ENCODE results near the gene TAOK3. TPM values are rescaled to one million over a fixed set of nuclear protein-coding genes. Genes with fewer than 3 reads are reported as not detected.

The TAOK3 gene
- total RNA-seq, 4 donors from 2014 or later, result 48.8 to 78.0 (median 54.7) TPM

- TF ChIP-seq, protein P1, sequence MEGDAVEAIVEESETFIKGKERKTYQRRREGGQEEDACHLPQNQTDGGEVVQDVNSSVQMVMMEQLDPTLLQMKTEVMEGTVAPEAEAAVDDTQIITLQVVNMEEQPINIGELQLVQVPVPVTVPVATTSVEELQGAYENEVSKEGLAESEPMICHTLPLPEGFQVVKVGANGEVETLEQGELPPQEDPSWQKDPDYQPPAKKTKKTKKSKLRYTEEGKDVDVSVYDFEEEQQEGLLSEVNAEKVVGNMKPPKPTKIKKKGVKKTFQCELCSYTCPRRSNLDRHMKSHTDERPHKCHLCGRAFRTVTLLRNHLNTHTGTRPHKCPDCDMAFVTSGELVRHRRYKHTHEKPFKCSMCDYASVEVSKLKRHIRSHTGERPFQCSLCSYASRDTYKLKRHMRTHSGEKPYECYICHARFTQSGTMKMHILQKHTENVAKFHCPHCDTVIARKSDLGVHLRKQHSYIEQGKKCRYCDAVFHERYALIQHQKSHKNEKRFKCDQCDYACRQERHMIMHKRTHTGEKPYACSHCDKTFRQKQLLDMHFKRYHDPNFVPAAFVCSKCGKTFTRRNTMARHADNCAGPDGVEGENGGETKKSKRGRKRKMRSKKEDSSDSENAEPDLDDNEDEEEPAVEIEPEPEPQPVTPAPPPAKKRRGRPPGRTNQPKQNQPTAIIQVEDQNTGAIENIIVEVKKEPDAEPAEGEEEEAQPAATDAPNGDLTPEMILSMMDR (IDR thresholded peaks at IDR 0.05; ENCODE audit: low read depth), result no peak
These were observed 2.1 kb downstream of the TAOK3 start for GRCh38 chr12:118370601-118371000.

- TF ChIP-seq, protein P1 (IDR thresholded peaks at IDR 0.05; ENCODE audit: low read depth), result no peak
These were observed 3.9 kb downstream of the TAOK3 start for GRCh38 chr12:118368821-118369220.

DNA sequence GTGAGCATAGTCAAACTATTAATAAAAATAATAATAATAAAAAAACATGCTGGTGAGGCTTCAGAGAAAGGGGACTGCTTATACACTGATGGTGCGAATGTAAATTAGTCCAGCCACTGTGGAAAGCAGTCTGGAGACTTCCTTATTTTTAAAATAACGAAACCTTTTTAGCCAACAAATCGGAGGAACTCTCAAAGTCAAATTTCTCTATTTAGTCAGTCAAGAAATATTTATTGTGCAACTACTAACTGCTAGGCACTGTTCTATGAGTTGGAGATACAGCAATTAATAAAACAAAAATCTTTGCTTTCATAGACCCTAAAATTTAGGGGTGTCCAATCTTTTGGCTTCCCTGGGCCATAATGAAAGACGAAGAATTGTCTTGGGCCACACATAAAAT, 10.8 kb downstream of the TAOK3 start:
- TF ChIP-seq, protein P1 (IDR thresholded peaks at IDR 0.05; ENCODE audit: low read depth), result no peak

- TF ChIP-seq, protein P1 (IDR thresholded peaks at IDR 0.05; ENCODE audit: low read depth), result no peak
These were observed 11.7 kb downstream of the TAOK3 start for GRCh38 chr12:118361092-118361404.

DNA sequence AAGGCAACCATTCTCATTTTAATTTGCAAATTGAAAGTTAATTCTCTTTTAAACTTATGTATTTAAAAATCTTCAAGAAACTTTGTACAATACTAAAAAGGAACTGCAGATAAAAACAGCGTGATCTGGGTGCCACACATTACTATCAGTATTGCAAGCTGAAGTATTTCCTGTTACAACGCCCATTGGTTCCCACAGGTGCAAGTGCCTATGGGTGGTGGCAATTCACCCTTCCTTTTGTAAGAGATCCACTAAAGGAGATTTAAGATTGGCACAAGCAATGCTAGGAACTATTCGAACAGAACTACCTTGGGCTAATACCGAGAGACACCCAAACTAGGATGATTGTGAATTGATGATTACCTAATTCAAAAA, 13.2 kb downstream of the TAOK3 start:
- TF ChIP-seq, protein P1 (IDR thresholded peaks at IDR 0.05; ENCODE audit: low read depth), result no peak

DNA sequence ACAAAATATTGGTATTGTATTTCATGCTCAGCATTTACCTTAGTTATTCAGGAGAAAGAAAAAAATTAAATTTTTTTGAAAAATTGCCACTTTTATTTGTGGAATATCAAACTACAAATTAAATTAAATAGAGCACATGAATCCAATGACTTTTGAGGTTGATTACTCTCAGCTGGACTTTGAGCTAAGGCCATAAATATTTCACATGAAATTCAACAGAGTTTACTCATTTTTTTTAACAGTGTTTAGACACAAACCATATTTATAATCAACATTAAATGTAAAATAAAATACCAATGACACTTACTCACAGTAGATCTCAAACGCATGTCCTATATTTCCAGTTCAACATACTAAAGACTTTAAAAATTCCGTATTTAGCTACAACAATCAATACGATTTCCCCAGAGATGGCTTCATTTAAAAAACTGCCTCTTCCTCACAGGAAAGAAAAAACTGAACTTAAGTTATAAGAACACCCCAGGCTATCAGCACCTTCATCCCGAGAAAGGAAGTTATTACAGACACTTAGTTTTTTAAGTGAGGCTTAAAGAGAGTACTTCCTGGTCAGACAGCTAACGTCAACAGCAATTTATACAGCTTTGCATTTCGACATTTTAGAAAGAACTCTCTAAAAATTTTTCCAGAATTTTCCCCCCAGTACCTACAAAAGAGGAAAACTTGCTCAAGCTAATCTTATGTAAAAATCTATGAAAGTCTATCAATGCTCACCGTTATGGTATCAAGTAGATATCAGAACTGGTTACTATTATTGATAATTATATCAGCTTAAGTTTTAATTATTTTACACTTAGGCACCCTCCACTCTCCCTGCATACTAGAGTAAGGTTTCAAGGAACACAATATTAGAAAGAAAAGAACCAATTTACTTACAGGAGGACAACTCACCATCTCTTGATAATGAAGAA, 13.8 kb downstream of the TAOK3 start:
- TF ChIP-seq, protein P1 (IDR thresholded peaks at IDR 0.05; ENCODE audit: low read depth), result no peak

GRCh38 chr12:118358008-118358359, 14.7 kb downstream of the TAOK3 start:
- TF ChIP-seq, protein P1 (IDR thresholded peaks at IDR 0.05; ENCODE audit: low read depth), result no peak

Measured in subcutaneous adipose tissue (tissue), 4 donors.